ENCODE measurements around the gene SYNE1. TPM values are rescaled to one million over a fixed set of nuclear protein-coding genes. Genes with fewer than 3 reads are reported as not detected.
A peak's percentile ranks its signal among the peaks of the same experiment; 100 is the strongest.

SYNE1 gene
- total and polyA plus RNA-seq, 2 of the 8 experiments (the other 6 are each of a cell fraction or from before 2014, with no cell fraction given): 2.8 to 5.5 TPM

- H3K56ac ChIP-seq (replicated peaks; ENCODE audit: insufficient read length, low read depth, low read length): no peak overlapping the region
- ChIA-PET POLR2A (ENCODE audit: partially characterized antibody) (no interaction called here), CTCF (ENCODE audit: partially characterized antibody) (interaction anchor here (0.7 to 1.2 kb wide), 2 partner anchors 11 to 19 kb away, joined by 3 to 4 read pairs; no protein-coding TSS in a partner anchor)
- no peak overlapping the region for H2BK12ac ChIP-seq (ENCODE audit: low read depth, low read length)
- H2BK5ac ChIP-seq (ENCODE audit: low read depth, low read length): no peak overlapping the region
- no peaks in the 10 kb centered on the region for H3K79me1 ChIP-seq (ENCODE audit: low read depth, low read length)
- TF ChIP-seq SAP30 (IDR thresholded peaks at IDR 0.05; ENCODE audit: insufficient read depth, insufficient replicate concordance, low read length): no peak
- TF ChIP-seq CREB1 (IDR thresholded peaks at IDR 0.05): no peak
- no peak for TF ChIP-seq RBBP5 (IDR thresholded peaks at IDR 0.05; ENCODE audit: borderline replicate concordance, low read depth, low read length)
- TF ChIP-seq CBX5 (IDR thresholded peaks at IDR 0.05; ENCODE audit: low read depth, low read length): no peak
- TF ChIP-seq POLR2A (IDR thresholded peaks at IDR 0.05; ENCODE audit: control extremely low read depth in 1 of 2, low read depth in 2 of 2, low read length in 2 of 2): no peak
- TF ChIP-seq CBX8 (IDR thresholded peaks at IDR 0.05; ENCODE audit: borderline replicate concordance, low read depth, low read length): no peak
- TF ChIP-seq NANOG (IDR thresholded peaks at IDR 0.05; ENCODE audit: insufficient read depth, low read depth, low read length, poor library complexity, severe bottlenecking): no peak
- no peak for TF ChIP-seq HDAC6 (IDR thresholded peaks at IDR 0.05; ENCODE audit: low read depth, low read length)
- TF ChIP-seq JUN (IDR thresholded peaks at IDR 0.05; ENCODE audit: low read depth, low read length): no peak
- no peak for TF ChIP-seq CHD1 (IDR thresholded peaks at IDR 0.05; ENCODE audit: low read depth, low read length)
- TF ChIP-seq SUZ12 (IDR thresholded peaks at IDR 0.05; ENCODE audit: low read length): no peak
- TF ChIP-seq YY1 (IDR thresholded peaks at IDR 0.05; ENCODE audit: low read depth, low read length): no peak
- no peak for TF ChIP-seq TAF7 (optimal IDR thresholded peaks at IDR 0.05; ENCODE audit: borderline replicate concordance, low read depth, low read length)
- TF ChIP-seq SIX5 (IDR thresholded peaks at IDR 0.05; ENCODE audit: low read depth, low read length): no peak
- no peak for TF ChIP-seq TBP (IDR thresholded peaks at IDR 0.05; ENCODE audit: low read depth, low read length)
- no peaks in the 10 kb centered on the region for H3K79me2 ChIP-seq (ENCODE audit: control insufficient read depth in 1 of 2, insufficient read depth in 2 of 2, low read length in 2 of 2)
- H2AFZ ChIP-seq (ENCODE audit: low read length): peak overlapping the region; percentile 95
- WGBS, 2 experiments (ENCODE audit: extremely low coverage in 1 of 2, insufficient coverage in 1 of 2, insufficient read length in 1 of 2, insufficient replicate concordance in 2 of 2, low coverage in 1 of 2, low lambda C conversion rate in 2 of 2, missing lambda C conversion rate in 1 of 2): 88% methylated on average over 7 of the region's 7 CpGs; no CpG with 5 or more reads in 1 of the 2 experiments
- DNase-seq (ENCODE audit: low read depth in 1 of 2, low spot score in 2 of 2) (peak in 1 of 2 experiments; percentile 2), FAIRE-seq (no peak)
- no peak overlapping the region for H2BK15ac ChIP-seq (ENCODE audit: low read length)
- no peaks in the 10 kb centered on the region for H4K20me1 ChIP-seq (replicated peaks in 1 of 2; ENCODE audit: control insufficient read depth in 1 of 2, insufficient read depth in 2 of 2, low read length in 2 of 2)
- no peak overlapping the region for H4K91ac ChIP-seq (replicated peaks; ENCODE audit: insufficient read length, low read length)
- no peak overlapping the region for H3K18ac ChIP-seq (ENCODE audit: extremely low read depth, low read length)
- no peak overlapping the region for H3K23ac ChIP-seq (ENCODE audit: insufficient read length)
- no peak overlapping the region for H3K4me2 ChIP-seq (ENCODE audit: insufficient read depth in 1 of 2, low read depth in 2 of 2, low read length in 2 of 2)
- H3K36me3 ChIP-seq (ENCODE audit: control insufficient read depth in 2 of 4, insufficient read depth in 4 of 4, low read length in 3 of 4): no peaks in the 10 kb centered on the region
- no peak overlapping the region for H4K5ac ChIP-seq (ENCODE audit: insufficient read length, low read depth, low read length)
- H3K23me2 ChIP-seq (ENCODE audit: low read depth, low read length): no peaks in the 10 kb centered on the region
- H3K9ac ChIP-seq (replicated peaks in 1 of 4; ENCODE audit: extremely low read depth in 1 of 4, low read depth in 3 of 4, low read length in 3 of 4): no peak overlapping the region
- H3K14ac ChIP-seq (ENCODE audit: insufficient read length): no peak overlapping the region
- no peak overlapping the region for H3K27ac ChIP-seq (ENCODE audit: low read depth, low read length)
- H3K4ac ChIP-seq (replicated peaks; ENCODE audit: insufficient read length, low read depth, low read length): no peak overlapping the region
- no peak overlapping the region for H2BK120ac ChIP-seq (replicated peaks; ENCODE audit: low read depth, low read length)
- H3K9me3 ChIP-seq (ENCODE audit: insufficient read depth in 2 of 2, low read depth in 1 of 2, low read length in 1 of 2): no peaks in the 10 kb centered on the region
- no peak overlapping the region for H3K4me3 ChIP-seq (ENCODE audit: extremely low read depth in 1 of 4, insufficient read depth in 2 of 4, low read depth in 3 of 4, low read length in 4 of 4)
- H4K8ac ChIP-seq (ENCODE audit: extremely low read depth, insufficient read depth, low read length): no peak overlapping the region
- no peaks in the 10 kb centered on the region for H3K4me1 ChIP-seq (replicated peaks in 1 of 4; ENCODE audit: control insufficient read depth in 3 of 4, insufficient read depth in 4 of 4, low read length in 3 of 4)
- H3K27me3 ChIP-seq (replicated peaks in 1 of 4; ENCODE audit: control insufficient read depth in 3 of 4, extremely low read depth in 1 of 4, insufficient read depth in 3 of 4, low read length in 3 of 4): no peaks in the 10 kb centered on the region
- H2AK5ac ChIP-seq (ENCODE audit: low read depth, low read length): no peak overlapping the region
- no peak overlapping the region for H2BK20ac ChIP-seq (ENCODE audit: low read length)
These were observed 183.7 kb downstream of the SYNE1 start for GRCh38 chr6:152453421-152453820.

All from H1 (cell line).